HepG2 (cell line): ENCODE results near the gene MRPL50. TPM values are rescaled to one million over a fixed set of nuclear protein-coding genes. Genes with fewer than 3 reads are reported as not detected.

ENCODE experiments used
- ATAC-seq: fragments of 200-7000 bp; cut with Tn5 transposase; 3 replicates; pipeline ENCODE4 v1.9.1; 2020; ENCODE audit warnings: mild to moderate bottlenecking, moderate library complexity
- BruUV-seq: library from RNA; stranded (reverse); fragments of 400-500 nt; replicated peaks from 2 replicates; lab custom pipeline; 2021; lab: Mats Ljungman, UMichigan
- CTCF ChIA-PET: fragments of 300-600 bp; formaldehyde crosslinking; extraction: SDS; loops from one replicate; lab custom pipeline; 2021; ENCODE audit warnings: low total read pairs, inconsistent platforms, low intra/inter-chr PET ratio; lab: Yijun Ruan, JAX
- POLR2A ChIA-PET: fragments of 350-600 bp; sonication (Branson Sonifier 250); formaldehyde crosslinking; loops from one replicate; lab custom pipeline; 2020; ENCODE audit warnings: antibody characterized with exemption, inconsistent platforms; lab: Yijun Ruan, JAX
- DNase-seq: peaks from one replicate; pipeline ENCODE4 v3.0.0-alpha.2; 2015; ENCODE audit warnings: low spot score
- FAIRE-seq: peaks from 3 replicates; lab custom pipeline; 2011; peaks lifted over from hg19 to GRCh38; lab: Jason Lieb, UNC
- H2AFZ ChIP-seq: one replicate; pipeline ENCODE4 v1.6.1; 2011; ENCODE audit warnings: low read length, inconsistent platforms
- H3K27ac ChIP-seq: fragments of 300-600 bp; 3 replicates; pipeline ENCODE4 v1.8.0; 2011; ENCODE audit warnings: mixed run types, mild to moderate bottlenecking, mixed read lengths, low read length, inconsistent platforms; ENCODE audit not compliant: insufficient read depth; ENCODE audit errors: extremely low read length
- H3K27me3 ChIP-seq, 2 experiments: fragments of 200-600 bp in 1 of 2; 2 replicates in 1 of 2; 3 replicates in 1 of 2; pipeline versions ENCODE4 v1.6.0 to v1.8.0; 2011; ENCODE audit warnings: low read length in 2 of 2, mild to moderate bottlenecking in 2 of 2, moderate library complexity in 2 of 2, inconsistent platforms in 1 of 2; ENCODE audit not compliant: insufficient read depth in 2 of 2, control insufficient read depth in 1 of 2
- H3K36me3 ChIP-seq, 2 experiments: fragments of 200-600 bp in 1 of 2; replicated peaks in 1 of 2; 2 replicates in 1 of 2; 3 replicates in 1 of 2; pipeline versions ENCODE4 v1.5.1 to v1.8.0; 2011; ENCODE audit warnings: low read length in 2 of 2, inconsistent platforms in 1 of 2; ENCODE audit not compliant: insufficient read depth in 2 of 2, control insufficient read depth in 1 of 2
- H3K4me1 ChIP-seq: 2 replicates; pipeline ENCODE4 v1.5.1; 2012; ENCODE audit warnings: low read length, inconsistent platforms; ENCODE audit not compliant: insufficient read depth
- H3K4me2 ChIP-seq: 2 replicates; pipeline ENCODE4 v1.6.0; 2011; ENCODE audit warnings: low read depth, low read length, inconsistent platforms
- H3K4me3 ChIP-seq, 3 experiments: fragments of 200-600 bp in 1 of 3; sonication (generic), shearing (Covaris generic) in 1 of 3; replicated peaks in 1 of 3; 2 replicates each; pipeline ENCODE4 v1.5.1; 2011 to 2016; ENCODE audit warnings: low read length in 3 of 3, inconsistent platforms in 2 of 3, low read depth in 2 of 3, mild to moderate bottlenecking in 2 of 3, control low read depth in 1 of 3, mixed read lengths in 1 of 3; ENCODE audit not compliant: insufficient read depth in 1 of 3
- H3K79me2 ChIP-seq: one replicate; pipeline ENCODE4 v1.6.1; 2011; ENCODE audit warnings: low read length, inconsistent platforms; ENCODE audit not compliant: insufficient read depth
- H3K9ac ChIP-seq: 2 replicates; pipeline ENCODE4 v1.6.0; 2011; ENCODE audit warnings: mild to moderate bottlenecking, low read depth, low read length, inconsistent platforms; ENCODE audit not compliant: insufficient read depth
- H3K9me3 ChIP-seq: 2 replicates; pipeline ENCODE4 v1.5.1; 2012; ENCODE audit warnings: mild to moderate bottlenecking, low read length
- H4K20me1 ChIP-seq: 2 replicates; pipeline ENCODE4 v1.6.0; 2011; ENCODE audit warnings: inconsistent platforms, mild to moderate bottlenecking, low read length, moderate library complexity; ENCODE audit not compliant: insufficient read depth
- BATF2 ChIP-seq: sonication (generic); formaldehyde crosslinking; IDR thresholded peaks from 2 replicates; pipeline ENCODE4 v1.8.0; 2022; ENCODE audit warnings: mild to moderate bottlenecking, missing genetic modification reagents, moderate library complexity
- EP300 ChIP-seq, 3 experiments: sonication (generic) in 1 of 3; formaldehyde crosslinking in 1 of 3; IDR thresholded peaks; 2 replicates each; pipeline versions ENCODE4 v1.5.1 to v1.6.1; 2011 to 2020; ENCODE audit warnings: low read depth in 2 of 3, low read length in 2 of 3, borderline replicate concordance in 1 of 3, improper control_type of control experiment in 1 of 3, mild to moderate bottlenecking in 1 of 3, missing genetic modification reagents in 1 of 3, moderate library complexity in 1 of 3
- FOXJ3 ChIP-seq: sonication (generic); formaldehyde crosslinking; IDR thresholded peaks from 2 replicates; pipeline ENCODE4 v1.4.0; 2020; ENCODE audit warnings: missing genetic modification reagents, mild to moderate bottlenecking, borderline replicate concordance
- GPBP1L1 ChIP-seq: sonication (generic); formaldehyde crosslinking; IDR thresholded peaks from 2 replicates; pipeline ENCODE4 v1.5.0; 2020; ENCODE audit warnings: mild to moderate bottlenecking, missing genetic modification reagents
- KAT7 ChIP-seq: IDR thresholded peaks from 2 replicates; pipeline ENCODE4 v1.6.1; 2018; ENCODE audit warnings: borderline replicate concordance, missing compliant biosample characterization
- MLXIP ChIP-seq: sonication (generic); formaldehyde crosslinking; IDR thresholded peaks from 2 replicates; pipeline ENCODE4 v1.9.0; 2021; ENCODE audit warnings: missing genetic modification reagents, borderline replicate concordance
- PAX8 ChIP-seq: sonication (generic); formaldehyde crosslinking; IDR thresholded peaks from 2 replicates; pipeline ENCODE4 v1.8.0; 2022; ENCODE audit warnings: mild to moderate bottlenecking, missing genetic modification reagents, borderline replicate concordance
- SAP130 ChIP-seq: IDR thresholded peaks from 2 replicates; pipeline ENCODE4 v1.6.1; 2016; ENCODE audit warnings: low read depth
- SATB2 ChIP-seq: sonication (generic); formaldehyde crosslinking; IDR thresholded peaks from 2 replicates; pipeline ENCODE4 v1.5.0; 2020; ENCODE audit warnings: missing genetic modification reagents
- SKIL ChIP-seq: sonication (generic); formaldehyde crosslinking; IDR thresholded peaks from 2 replicates; pipeline ENCODE4 v1.8.0; 2022; ENCODE audit warnings: missing genetic modification reagents, mild to moderate bottlenecking, moderate library complexity, borderline replicate concordance
- SNRNP70 ChIP-seq: fragments of 200-400 bp; formaldehyde crosslinking; IDR thresholded peaks from 2 replicates; pipeline ENCODE4 v1.6.1; 2017; ENCODE audit warnings: mild to moderate bottlenecking, low read depth, low read length, moderate library complexity
- ZNF616 ChIP-seq: sonication (generic); formaldehyde crosslinking; IDR thresholded peaks from 2 replicates; pipeline ENCODE4 v1.5.0; 2020; ENCODE audit warnings: low read depth, mild to moderate bottlenecking, missing genetic modification reagents
- ZNF747 ChIP-seq: sonication (generic); formaldehyde crosslinking; IDR thresholded peaks from 2 replicates; pipeline ENCODE4 v1.8.1; 2023; ENCODE audit warnings: missing genetic modification reagents, mild to moderate bottlenecking, borderline replicate concordance
- ZNF768 ChIP-seq: sonication (generic); formaldehyde crosslinking; IDR thresholded peaks from 2 replicates; pipeline ENCODE4 v1.4.0; 2020; ENCODE audit warnings: missing genetic modification reagents
- ZSCAN22 ChIP-seq: sonication (generic); formaldehyde crosslinking; IDR thresholded peaks from 2 replicates; pipeline ENCODE4 v1.4.0; 2020; ENCODE audit warnings: mild to moderate bottlenecking, missing genetic modification reagents
- ZZZ3 ChIP-seq: sonication (generic); formaldehyde crosslinking; IDR thresholded peaks from 2 replicates; pipeline ENCODE4 v1.4.0; 2020; ENCODE audit warnings: missing genetic modification reagents, mild to moderate bottlenecking, borderline replicate concordance
- WGBS: methylation state at CpG from one replicate; pipeline ENCODE4 v1.1.6; 2017; ENCODE audit warnings: low lambda C conversion rate; 5-methylcytosine and 5-hydroxymethylcytosine counted together
- in situ Hi-C: cut with HindIII; loops from 2 replicates; pipeline ENCODE4 v1.10.0; 2017; ENCODE audit warnings: low pct_unique_long_range_greater_than_20kb; ENCODE audit not compliant: extremely low pct_ligation_motif_present
- intact Hi-C: fragments of 100-400 bp; cut with micrococcal nuclease; formaldehyde crosslinking; loops from one replicate; pipeline ENCODE4 v1.10.0; 2022; ENCODE audit not compliant: unreplicated experiment
- polyA plus RNA-seq, 8 experiments: library from polyadenylated mRNA; depleted of rRNA in 3 of 8; stranded (reverse) in 7 of 8; unstranded in 1 of 8; fragments of >200 nt; fragmentation: Illumina TruSeq in 4 of 8; extraction: Trizol in 4 of 8; gene quantifications; 2 replicates each; pipeline versions ENCODE4 v1.2.1 to v1.2.3, GENCODE V29; 2011 to 2016; ENCODE audit warnings: low read depth in 4 of 8, missing spikeins in 1 of 8, mixed read lengths in 1 of 8; ENCODE audit not compliant: insufficient read depth in 1 of 8
- total RNA-seq, 5 experiments: library from RNA; depleted of rRNA; stranded (reverse); fragments of >200 nt; fragmentation: Illumina TruSeq; extraction: Trizol; gene quantifications; 2 replicates each; pipeline ENCODE4 v1.2.3, GENCODE V29; 2016; ENCODE audit warnings: low read depth in 1 of 5

The MRPL50 gene
- total and polyA plus RNA-seq, 2 of the 13 experiments (the other 11 are each of a cell fraction or from before 2014, with no cell fraction given), result 37.1 to 70.0 TPM

GRCh38 chr9:101388507-101388993, 9.9 kb downstream of the MRPL50 start:
- H3K27ac ChIP-seq, result peak overlapping the region; percentile 41
- peak; percentile 73 for DNase-seq
- CTCF ChIA-PET, result interaction anchor here (0.6 to 4.3 kb wide), 7 partner anchors 68 to 270 kb away, joined by 3 to 65 read pairs (median 9); no protein-coding TSS in a partner anchor
- TF ChIP-seq SNRNP70 (no peak), BATF2 (CRISPR knock-in tag) (no peak), SKIL (no peak), PAX8 (CRISPR knock-in tag) (no peak), ZNF747 (no peak), FOXJ3 (CRISPR knock-in tag) (0 out of 2 replicates have a peak, but pooled peaks have one; percentile 45), KAT7 (CRISPR knock-in tag) (no peak), SAP130 (no peak; the same call in 1 of the 2 replicates), GPBP1L1 (no peak), ZZZ3 (CRISPR knock-in tag) (no peak), EP300 (IDR thresholded peaks at IDR 0.05; ENCODE audit: low read depth in 2 of 2, low read length in 2 of 2) (no peak), EP300 (CRISPR knock-in tag; IDR thresholded peaks at IDR 0.05; ENCODE audit: borderline replicate concordance) (0 out of 2 replicates have a peak, but pooled peaks have one; percentile 17), ZNF616 (no peak), MLXIP (no peak), SATB2 (CRISPR knock-in tag) (no peak), ZSCAN22 (CRISPR knock-in tag) (no peak), ZNF768 (CRISPR knock-in tag) (no peak)

More at GRCh38 chr9:101388507-101388993, 9.9 kb downstream of the MRPL50 start:
- Histone ChIP-seq H3K4me3 (no peak overlapping the region), H3K9me3 (peaks cover 21% of the 10 kb centered on the region), H3K79me2 (peaks cover 32% of the 10 kb centered on the region), H3K36me3 (peaks cover 7 to 29% of the 10 kb centered on the region in 2 experiments; a peak in 2 of 5 replicates), H3K9ac (no peak overlapping the region), H3K4me1 (peaks cover 78% of the 10 kb centered on the region), H2AFZ (no peak overlapping the region), H3K27me3 (no peaks in the 10 kb centered on the region), H3K4me2 (no peak overlapping the region), H4K20me1 (peaks cover 3% of the 10 kb centered on the region; the same call in 1 of the 2 replicates)
- intact Hi-C loops (loop anchor here (1.0 to 2.0 kb wide), 9 partner anchors 22 to 788 kb away; no protein-coding TSS in a partner anchor), in situ Hi-C loops (loop anchor here (5.0 kb wide), 1 partner anchor 66 kb away; no protein-coding TSS in a partner anchor)
- no peak for FAIRE-seq
- no TSS peak for BruUV-seq
- POLR2A ChIA-PET, result interaction anchor here (0.7 to 2.3 kb wide), 12 partner anchors 10 to 77 kb away, joined by 3 to 38 read pairs (median 6); partner anchors contain the start of genes MRPL50 and ZNF189
- peak; percentile 95 for ATAC-seq
- 67% methylated on average over 2 of the region's 2 CpGs for WGBS
